ENCODE data around the gene F2RL1. TPM values are rescaled to one million over a fixed set of nuclear protein-coding genes. Genes with fewer than 3 reads are reported as not detected.
A peak's percentile ranks its signal among the peaks of the same experiment; 100 is the strongest.

The F2RL1 gene
- total and polyA plus RNA-seq, 2 of the 13 experiments (the other 11 are each of a cell fraction or from before 2014, with no cell fraction given): 9.9 to 23.0 TPM

DNA sequence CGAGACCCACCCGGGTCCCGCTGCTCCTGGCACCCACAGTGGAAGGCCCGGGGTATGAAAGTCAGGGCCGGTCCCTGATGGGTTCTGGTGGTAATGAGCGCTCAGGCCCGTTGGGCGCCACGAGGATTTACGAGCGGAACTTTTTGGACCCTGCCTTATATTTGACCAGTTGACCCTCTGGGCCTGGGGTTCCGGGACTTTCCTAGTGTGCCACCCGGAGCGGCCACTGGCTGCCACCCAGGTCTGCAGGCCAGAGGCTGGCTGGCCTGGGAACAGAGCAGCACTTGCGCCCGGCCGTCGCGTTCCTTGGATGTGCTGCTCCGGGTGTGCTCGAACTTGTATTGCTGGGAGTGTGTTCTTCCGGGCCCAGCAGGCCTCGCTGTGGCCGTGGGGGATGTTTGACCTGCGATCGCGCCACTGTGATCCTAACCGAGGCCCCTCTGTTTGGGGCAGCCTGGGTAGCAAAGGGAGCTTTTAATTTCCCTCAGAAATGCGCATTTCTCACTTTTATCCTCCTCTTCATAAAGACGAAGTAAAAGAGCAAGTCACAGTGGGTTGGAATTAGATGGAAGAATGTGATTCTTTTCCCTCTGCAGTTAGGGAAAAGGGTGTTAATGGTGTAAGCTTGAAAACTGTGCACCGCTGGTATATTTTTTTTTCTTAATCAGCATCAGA is 1.2 kb downstream of the F2RL1 start (continued):
- TF ChIP-seq, protein P1, sequence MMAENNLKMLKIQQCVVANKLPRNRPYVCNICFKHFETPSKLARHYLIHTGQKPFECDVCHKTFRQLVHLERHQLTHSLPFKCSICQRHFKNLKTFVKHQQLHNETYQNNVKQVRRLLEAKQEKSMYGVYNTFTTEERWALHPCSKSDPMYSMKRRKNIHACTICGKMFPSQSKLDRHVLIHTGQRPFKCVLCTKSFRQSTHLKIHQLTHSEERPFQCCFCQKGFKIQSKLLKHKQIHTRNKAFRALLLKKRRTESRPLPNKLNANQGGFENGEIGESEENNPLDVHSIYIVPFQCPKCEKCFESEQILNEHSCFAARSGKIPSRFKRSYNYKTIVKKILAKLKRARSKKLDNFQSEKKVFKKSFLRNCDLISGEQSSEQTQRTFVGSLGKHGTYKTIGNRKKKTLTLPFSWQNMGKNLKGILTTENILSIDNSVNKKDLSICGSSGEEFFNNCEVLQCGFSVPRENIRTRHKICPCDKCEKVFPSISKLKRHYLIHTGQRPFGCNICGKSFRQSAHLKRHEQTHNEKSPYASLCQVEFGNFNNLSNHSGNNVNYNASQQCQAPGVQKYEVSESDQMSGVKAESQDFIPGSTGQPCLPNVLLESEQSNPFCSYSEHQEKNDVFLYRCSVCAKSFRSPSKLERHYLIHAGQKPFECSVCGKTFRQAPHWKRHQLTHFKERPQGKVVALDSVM (CRISPR knock-in tag; IDR thresholded peaks at IDR 0.05): no peak
- TF ChIP-seq, protein P2, sequence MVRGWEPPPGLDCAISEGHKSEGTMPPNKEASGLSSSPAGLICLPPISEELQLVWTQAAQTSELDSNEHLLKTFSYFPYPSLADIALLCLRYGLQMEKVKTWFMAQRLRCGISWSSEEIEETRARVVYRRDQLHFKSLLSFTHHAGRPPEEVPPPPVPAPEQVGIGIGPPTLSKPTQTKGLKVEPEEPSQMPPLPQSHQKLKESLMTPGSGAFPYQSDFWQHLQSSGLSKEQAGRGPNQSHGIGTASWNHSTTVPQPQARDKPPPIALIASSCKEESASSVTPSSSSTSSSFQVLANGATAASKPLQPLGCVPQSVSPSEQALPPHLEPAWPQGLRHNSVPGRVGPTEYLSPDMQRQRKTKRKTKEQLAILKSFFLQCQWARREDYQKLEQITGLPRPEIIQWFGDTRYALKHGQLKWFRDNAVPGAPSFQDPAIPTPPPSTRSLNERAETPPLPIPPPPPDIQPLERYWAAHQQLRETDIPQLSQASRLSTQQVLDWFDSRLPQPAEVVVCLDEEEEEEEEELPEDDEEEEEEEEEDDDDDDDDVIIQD (CRISPR knock-in tag; IDR thresholded peaks at IDR 0.05; ENCODE audit: low read depth): no peak
- TF ChIP-seq ZNF260 (CRISPR knock-in tag; IDR thresholded peaks at IDR 0.05; ENCODE audit: borderline replicate concordance, low read depth) (no peak), CHD4 (IDR thresholded peaks at IDR 0.05; ENCODE audit: borderline replicate concordance, low read length) (no peak), ZIK1 (CRISPR knock-in tag; IDR thresholded peaks at IDR 0.05; ENCODE audit: borderline replicate concordance, low read depth) (no peak), ZNF20 (CRISPR knock-in tag; IDR thresholded peaks at IDR 0.05) (no peak), ZBTB1 (CRISPR knock-in tag; IDR thresholded peaks at IDR 0.05; ENCODE audit: borderline replicate concordance) (no peak), YEATS2 (CRISPR knock-in tag; IDR thresholded peaks at IDR 0.05; ENCODE audit: borderline replicate concordance) (no peak), ZNF143 (CRISPR knock-in tag; IDR thresholded peaks at IDR 0.05) (peak; percentile 31; the same call in 1 of the 2 replicates), FOXC1 (CRISPR knock-in tag; IDR thresholded peaks at IDR 0.05; ENCODE audit: borderline replicate concordance) (no peak), ZNF17 (CRISPR knock-in tag; IDR thresholded peaks at IDR 0.05) (no peak), PTBP1 (IDR thresholded peaks at IDR 0.05; ENCODE audit: low read depth, low read length, poor library complexity, severe bottlenecking) (peak; percentile 20), MEF2D (CRISPR knock-in tag; IDR thresholded peaks at IDR 0.05) (no peak), KAT8 (CRISPR knock-in tag; IDR thresholded peaks at IDR 0.05) (peak; percentile 19; the same call in 1 of the 2 replicates), KMT2A (CRISPR knock-in tag; IDR thresholded peaks at IDR 0.05) (0 out of 2 replicates have a peak, but pooled peaks have one; percentile 25), ADNP (CRISPR knock-in tag; IDR thresholded peaks at IDR 0.05) (no peak), HMG20B (CRISPR knock-in tag; conservative IDR thresholded peaks at IDR 0.05) (no peak), CBX1 (IDR thresholded peaks at IDR 0.05; ENCODE audit: low read depth) (no peak), ZFX (CRISPR knock-in tag; IDR thresholded peaks at IDR 0.05; ENCODE audit: low read depth) (peak; percentile 64)
- TF ChIP-seq, protein P3, sequence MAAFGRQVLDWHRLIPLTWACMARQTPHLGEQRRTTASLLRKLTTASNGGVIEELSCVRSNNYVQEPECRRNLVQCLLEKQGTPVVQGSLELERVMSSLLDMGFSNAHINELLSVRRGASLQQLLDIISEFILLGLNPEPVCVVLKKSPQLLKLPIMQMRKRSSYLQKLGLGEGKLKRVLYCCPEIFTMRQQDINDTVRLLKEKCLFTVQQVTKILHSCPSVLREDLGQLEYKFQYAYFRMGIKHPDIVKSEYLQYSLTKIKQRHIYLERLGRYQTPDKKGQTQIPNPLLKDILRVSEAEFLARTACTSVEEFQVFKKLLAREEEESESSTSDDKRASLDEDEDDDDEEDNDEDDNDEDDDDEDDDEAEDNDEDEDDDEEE (CRISPR knock-in tag; IDR thresholded peaks at IDR 0.05): no peak
- TF ChIP-seq, protein P4, sequence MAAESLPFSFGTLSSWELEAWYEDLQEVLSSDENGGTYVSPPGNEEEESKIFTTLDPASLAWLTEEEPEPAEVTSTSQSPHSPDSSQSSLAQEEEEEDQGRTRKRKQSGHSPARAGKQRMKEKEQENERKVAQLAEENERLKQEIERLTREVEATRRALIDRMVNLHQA (CRISPR knock-in tag; IDR thresholded peaks at IDR 0.05): no peak
- TF ChIP-seq, protein P5, sequence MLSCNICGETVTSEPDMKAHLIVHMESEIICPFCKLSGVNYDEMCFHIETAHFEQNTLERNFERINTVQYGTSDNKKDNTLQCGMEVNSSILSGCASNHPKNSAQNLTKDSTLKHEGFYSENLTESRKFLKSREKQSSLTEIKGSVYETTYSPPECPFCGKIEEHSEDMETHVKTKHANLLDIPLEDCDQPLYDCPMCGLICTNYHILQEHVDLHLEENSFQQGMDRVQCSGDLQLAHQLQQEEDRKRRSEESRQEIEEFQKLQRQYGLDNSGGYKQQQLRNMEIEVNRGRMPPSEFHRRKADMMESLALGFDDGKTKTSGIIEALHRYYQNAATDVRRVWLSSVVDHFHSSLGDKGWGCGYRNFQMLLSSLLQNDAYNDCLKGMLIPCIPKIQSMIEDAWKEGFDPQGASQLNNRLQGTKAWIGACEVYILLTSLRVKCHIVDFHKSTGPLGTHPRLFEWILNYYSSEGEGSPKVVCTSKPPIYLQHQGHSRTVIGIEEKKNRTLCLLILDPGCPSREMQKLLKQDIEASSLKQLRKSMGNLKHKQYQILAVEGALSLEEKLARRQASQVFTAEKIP (CRISPR knock-in tag; IDR thresholded peaks at IDR 0.05; ENCODE audit: borderline replicate concordance): no peak
- TF ChIP-seq, protein P6, sequence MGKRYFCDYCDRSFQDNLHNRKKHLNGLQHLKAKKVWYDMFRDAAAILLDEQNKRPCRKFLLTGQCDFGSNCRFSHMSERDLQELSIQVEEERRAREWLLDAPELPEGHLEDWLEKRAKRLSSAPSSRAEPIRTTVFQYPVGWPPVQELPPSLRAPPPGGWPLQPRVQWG (CRISPR knock-in tag; IDR thresholded peaks at IDR 0.05; ENCODE audit: borderline replicate concordance, low read depth): no peak

All from HepG2 (cell line).